Activated CD8-positive, alpha-beta memory T cell treated with anti-CD3 and anti-CD28 coated beads, Interleukin-2, amount 50 U/mL, for 24 hours (primary cell): ENCODE results near the gene IKZF2.
"Not testable (repeated sequence)": the region's sequence is repeated elsewhere in the genome, so short reads cannot be mapped to it uniquely, and the experiment has no call there.

ENCODE experiments used
- DNase-seq: peaks from one replicate; pipeline ENCODE4 v3.0.0-alpha.2; 2020; ENCODE audit errors: extremely low read depth

Gene IKZF2

GRCh38 chr2:213043566-213043965, 107.8 kb downstream of the IKZF2 start:
- no peak for DNase-seq

- DNase-seq: no peak
These were observed 109.2 kb downstream of the IKZF2 start for GRCh38 chr2:213042262-213042661.

GRCh38 chr2:213036836-213037235, 114.6 kb downstream of the IKZF2 start:
- DNase-seq: no peak

GRCh38 chr2:213034585-213034984, 116.8 kb downstream of the IKZF2 start:
- DNase-seq: no peak

GRCh38 chr2:213032607-213033006, 118.8 kb downstream of the IKZF2 start:
- no peak for DNase-seq

- DNase-seq: no peak
These were observed 128.4 kb downstream of the IKZF2 start for GRCh38 chr2:213022987-213023386.

- DNase-seq: no peak
These were observed 129.2 kb downstream of the IKZF2 start for GRCh38 chr2:213021971-213022899.

- not testable (repeated sequence) for DNase-seq
These were observed 130.5 kb downstream of the IKZF2 start for GRCh38 chr2:213020913-213021312.

GRCh38 chr2:213020268-213020667, 131.1 kb downstream of the IKZF2 start:
- DNase-seq: no peak

GRCh38 chr2:213019368-213019767, 132.0 kb downstream of the IKZF2 start:
- no peak for DNase-seq

GRCh38 chr2:213018340-213018901, 133.0 kb downstream of the IKZF2 start:
- no peak for DNase-seq

- no peak for DNase-seq
These were observed 134.0 kb downstream of the IKZF2 start for GRCh38 chr2:213017404-213017803.

GRCh38 chr2:213016984-213017351, 134.4 kb downstream of the IKZF2 start:
- no peak for DNase-seq

- no peak for DNase-seq
These were observed 135.0 kb downstream of the IKZF2 start for GRCh38 chr2:213016166-213016983.

- DNase-seq: no peak
These were observed 135.8 kb downstream of the IKZF2 start for GRCh38 chr2:213015387-213016165.

- DNase-seq: no peak
These were observed 137.4 kb downstream of the IKZF2 start for GRCh38 chr2:213013979-213014378.

- DNase-seq: no peak
These were observed 139.9 kb downstream of the IKZF2 start for GRCh38 chr2:213011505-213011904.

- no peak for DNase-seq
These were observed 141.2 kb downstream of the IKZF2 start for GRCh38 chr2:213010106-213010779.

GRCh38 chr2:213007290-213007838, 144.0 kb downstream of the IKZF2 start:
- no peak for DNase-seq

GRCh38 chr2:213004197-213004821, 147.1 kb downstream of the IKZF2 start:
- DNase-seq: no peak
